Kidney epithelial cell (primary cell): ENCODE results near the gene PTGES3. TPM values are rescaled to one million over a fixed set of nuclear protein-coding genes. Genes with fewer than 3 reads are reported as not detected.

Experiments used
- DNase-seq: peaks from one replicate; pipeline ENCODE4 v3.0.0-alpha.2; 2010; ENCODE audit warnings: low read depth
- H3K27me3 ChIP-seq: 2 replicates; pipeline ENCODE4 v1.6.0; 2011; ENCODE audit warnings: low read length; ENCODE audit not compliant: control insufficient read depth, insufficient read depth
- H3K36me3 ChIP-seq: 2 replicates; pipeline ENCODE4 v1.5.1; 2011; ENCODE audit warnings: low read length; ENCODE audit not compliant: control insufficient read depth, insufficient read depth
- H3K4me3 ChIP-seq: 2 replicates; pipeline ENCODE4 v1.5.1; 2011; ENCODE audit warnings: low read depth, mild to moderate bottlenecking, control low read depth, low read length
- total RNA-seq: library from RNA; depleted of rRNA; stranded (reverse); fragments of >200 nt; gene quantifications from 2 replicates; pipeline ENCODE4 v1.2.3, GENCODE V29; 2015
- TF ChIP-seq, protein P1 (sequence below): IDR thresholded peaks from 2 replicates; pipeline ENCODE4 v1.5.1; 2011; ENCODE audit warnings: mild to moderate bottlenecking, moderate library complexity, low read length, control low read depth, inconsistent platforms; ENCODE audit not compliant: insufficient read depth, poor library complexity, severe bottlenecking

The PTGES3 gene
- total RNA-seq, 1 donor from 2014 or later: 119 TPM

DNA sequence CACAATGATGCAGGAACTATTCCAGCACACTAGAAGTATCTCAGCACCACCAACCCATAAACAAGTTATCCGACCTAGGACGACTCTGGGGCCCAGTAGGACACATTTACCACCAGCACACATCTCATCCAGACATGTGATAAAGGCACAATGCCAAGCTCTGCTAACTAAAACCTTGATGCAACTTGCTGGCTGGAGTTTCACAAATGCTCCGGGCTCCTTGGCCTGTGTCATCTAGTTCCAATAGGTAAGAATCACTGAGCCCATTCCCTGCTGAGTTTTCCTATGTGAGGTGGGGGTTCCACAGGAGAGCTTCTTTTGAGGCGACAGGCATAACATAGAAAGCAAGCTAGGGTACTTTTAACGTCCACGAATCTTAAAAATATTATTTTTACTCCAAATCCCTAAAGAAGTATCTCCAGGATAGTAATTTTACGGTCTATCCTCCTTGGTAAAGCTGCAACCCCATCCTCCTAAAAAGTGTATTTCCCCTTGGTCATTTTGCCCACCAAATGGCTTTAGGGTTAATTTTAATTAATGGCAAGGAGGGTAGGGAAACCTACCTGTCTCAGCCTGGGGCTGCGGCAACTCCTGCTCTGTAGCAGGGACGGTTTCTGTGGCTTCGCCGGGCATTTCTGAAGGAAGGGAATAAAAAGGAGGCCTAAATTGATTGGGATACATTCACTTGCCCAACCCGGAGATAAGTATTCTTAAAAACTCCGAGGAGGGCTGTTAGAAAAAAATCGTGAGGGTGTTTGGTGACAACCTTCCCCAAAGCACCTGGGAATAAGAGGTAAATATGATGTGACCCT, 36.0 kb upstream of the PTGES3 start:
- TF ChIP-seq, protein P1, sequence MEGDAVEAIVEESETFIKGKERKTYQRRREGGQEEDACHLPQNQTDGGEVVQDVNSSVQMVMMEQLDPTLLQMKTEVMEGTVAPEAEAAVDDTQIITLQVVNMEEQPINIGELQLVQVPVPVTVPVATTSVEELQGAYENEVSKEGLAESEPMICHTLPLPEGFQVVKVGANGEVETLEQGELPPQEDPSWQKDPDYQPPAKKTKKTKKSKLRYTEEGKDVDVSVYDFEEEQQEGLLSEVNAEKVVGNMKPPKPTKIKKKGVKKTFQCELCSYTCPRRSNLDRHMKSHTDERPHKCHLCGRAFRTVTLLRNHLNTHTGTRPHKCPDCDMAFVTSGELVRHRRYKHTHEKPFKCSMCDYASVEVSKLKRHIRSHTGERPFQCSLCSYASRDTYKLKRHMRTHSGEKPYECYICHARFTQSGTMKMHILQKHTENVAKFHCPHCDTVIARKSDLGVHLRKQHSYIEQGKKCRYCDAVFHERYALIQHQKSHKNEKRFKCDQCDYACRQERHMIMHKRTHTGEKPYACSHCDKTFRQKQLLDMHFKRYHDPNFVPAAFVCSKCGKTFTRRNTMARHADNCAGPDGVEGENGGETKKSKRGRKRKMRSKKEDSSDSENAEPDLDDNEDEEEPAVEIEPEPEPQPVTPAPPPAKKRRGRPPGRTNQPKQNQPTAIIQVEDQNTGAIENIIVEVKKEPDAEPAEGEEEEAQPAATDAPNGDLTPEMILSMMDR: no peak
- DNase-seq: peak; percentile 25
- Histone ChIP-seq H3K36me3 (peaks cover 5% of the 10 kb centered on the region), H3K4me3 (peak overlapping the region; percentile 92), H3K27me3 (no peaks in the 10 kb centered on the region)

DNA sequence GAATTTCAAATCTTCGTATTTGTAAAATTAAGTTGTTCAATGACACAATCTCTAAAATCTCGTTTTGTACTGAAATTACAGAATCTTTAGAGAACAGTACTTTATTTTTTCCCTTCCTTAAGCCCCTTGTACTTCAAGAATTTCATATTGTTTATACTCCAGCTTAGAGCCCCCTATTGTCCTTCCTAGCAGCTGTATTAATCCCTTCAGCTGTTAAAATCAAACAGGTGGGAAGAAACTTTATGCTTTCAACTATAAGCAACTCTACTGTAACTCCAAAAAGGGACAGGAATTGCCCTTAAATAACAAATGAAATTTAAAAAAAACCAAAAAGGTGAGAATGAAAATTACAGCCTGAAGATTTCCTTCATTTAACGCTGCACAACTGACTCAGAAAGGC, 35.3 kb upstream of the PTGES3 start:
- TF ChIP-seq, protein P1: no peak

DNA sequence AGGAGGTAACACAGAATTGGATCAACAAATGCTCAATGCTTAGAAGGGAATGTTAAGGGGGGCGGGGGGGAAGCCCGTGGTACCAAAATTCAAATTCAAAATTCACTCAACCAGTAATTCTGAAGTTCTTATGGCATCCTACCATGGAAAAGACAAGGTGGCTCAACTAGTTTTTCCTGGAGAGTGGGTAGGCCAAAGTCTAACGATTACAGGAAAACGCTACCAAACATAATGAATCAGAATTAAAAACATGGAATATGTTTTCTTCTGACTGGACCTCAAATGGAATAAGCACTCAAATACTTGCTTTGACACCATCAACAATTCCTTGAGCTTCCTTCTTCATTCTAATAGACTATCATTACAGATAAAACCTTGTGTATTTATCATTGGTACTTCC, 34.7 kb upstream of the PTGES3 start:
- Histone ChIP-seq H3K36me3 (peaks cover 5% of the 10 kb centered on the region), H3K27me3 (no peaks in the 10 kb centered on the region), H3K4me3 (peak overlapping the region; percentile 92)
- TF ChIP-seq, protein P1: no peak
- DNase-seq: no peak

More for the DNA sequence above, 35.3 kb upstream of the PTGES3 start:
- Histone ChIP-seq H3K36me3 (peaks cover 5% of the 10 kb centered on the region), H3K4me3 (peak overlapping the region; percentile 92), H3K27me3 (no peaks in the 10 kb centered on the region)
- DNase-seq: no peak

DNA sequence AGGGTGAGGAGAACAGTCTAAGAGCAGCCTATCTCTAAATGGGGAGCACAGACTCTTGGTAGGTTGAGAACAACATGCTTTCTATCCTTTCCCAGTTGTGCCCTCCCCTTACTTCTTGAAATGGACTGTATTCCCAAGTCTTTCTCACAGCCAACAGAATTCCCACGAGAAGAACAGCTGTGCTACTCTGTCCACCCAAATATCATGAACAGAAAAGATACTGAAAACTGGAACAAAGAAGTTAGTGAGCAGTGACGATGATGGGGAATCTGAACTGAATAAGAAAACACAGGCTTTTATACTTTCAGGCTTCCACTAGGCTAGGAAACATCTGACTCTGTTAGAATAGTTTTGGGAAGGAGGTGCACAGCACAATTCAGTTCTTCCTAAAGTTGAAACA, 33.6 kb upstream of the PTGES3 start:
- TF ChIP-seq, protein P1: no peak
- no peak overlapping the region for H3K4me3 ChIP-seq
- peaks cover 5% of the 10 kb centered on the region for H3K36me3 ChIP-seq
- H3K27me3 ChIP-seq: no peaks in the 10 kb centered on the region
- DNase-seq: no peak

DNA sequence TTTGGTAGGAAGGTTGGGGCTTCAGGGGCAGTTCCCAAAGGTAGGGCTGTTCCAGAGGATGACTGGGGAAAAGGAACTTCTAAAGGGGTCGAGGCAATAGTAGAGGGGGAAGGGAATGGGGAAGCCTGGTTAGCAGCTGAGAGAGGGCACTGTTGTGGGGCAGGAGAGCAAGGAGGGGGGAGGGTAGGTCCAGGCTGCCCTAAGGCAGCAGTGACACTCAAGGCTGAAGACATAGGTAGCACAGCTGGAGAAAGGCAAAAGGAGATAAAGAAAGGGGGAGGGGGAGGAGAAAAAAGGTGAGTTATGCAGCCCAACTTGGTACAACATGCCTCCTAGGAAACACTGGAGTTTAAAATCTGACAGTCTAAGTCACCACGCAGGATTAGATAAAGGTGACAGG, 33.1 kb upstream of the PTGES3 start:
- Histone ChIP-seq H3K4me3 (no peak overlapping the region), H3K27me3 (no peaks in the 10 kb centered on the region), H3K36me3 (peaks cover 5% of the 10 kb centered on the region)
- TF ChIP-seq, protein P1: no peak
- DNase-seq: no peak

DNA sequence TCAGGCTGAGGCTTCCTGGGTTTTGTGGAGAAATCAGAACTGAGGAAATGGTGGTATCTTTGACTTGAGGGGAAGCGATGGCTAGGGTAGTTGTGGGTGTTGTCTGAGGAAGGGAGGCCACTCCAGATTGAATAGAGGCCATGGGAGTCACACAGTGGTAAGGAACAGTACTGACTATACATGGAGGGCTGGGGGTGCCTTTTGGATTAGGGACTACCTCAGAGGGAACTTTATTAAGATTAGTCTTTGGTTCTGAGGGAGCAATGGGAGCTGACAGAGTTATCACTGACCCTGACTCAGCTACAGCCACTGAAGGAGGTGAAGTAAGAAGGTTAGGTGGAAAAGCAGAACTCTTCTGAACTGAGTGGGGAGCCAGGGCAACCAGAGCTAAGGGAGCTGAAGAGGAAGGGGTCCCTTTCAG, 32.7 kb upstream of the PTGES3 start:
- TF ChIP-seq, protein P1: no peak

More for the DNA sequence above, 32.7 kb upstream of the PTGES3 start:
- no peak for DNase-seq
- peaks cover 7% of the 10 kb centered on the region for H3K36me3 ChIP-seq
- H3K4me3 ChIP-seq: no peak overlapping the region
- H3K27me3 ChIP-seq: no peaks in the 10 kb centered on the region
